ENCODE data around the gene CPPED1. TPM values are rescaled to one million over a fixed set of nuclear protein-coding genes. Genes with fewer than 3 reads are reported as not detected.

Gene CPPED1
- total RNA-seq, 4 donors from 2014 or later, result 4.1 to 17.3 (median 12.7) TPM

DNA sequence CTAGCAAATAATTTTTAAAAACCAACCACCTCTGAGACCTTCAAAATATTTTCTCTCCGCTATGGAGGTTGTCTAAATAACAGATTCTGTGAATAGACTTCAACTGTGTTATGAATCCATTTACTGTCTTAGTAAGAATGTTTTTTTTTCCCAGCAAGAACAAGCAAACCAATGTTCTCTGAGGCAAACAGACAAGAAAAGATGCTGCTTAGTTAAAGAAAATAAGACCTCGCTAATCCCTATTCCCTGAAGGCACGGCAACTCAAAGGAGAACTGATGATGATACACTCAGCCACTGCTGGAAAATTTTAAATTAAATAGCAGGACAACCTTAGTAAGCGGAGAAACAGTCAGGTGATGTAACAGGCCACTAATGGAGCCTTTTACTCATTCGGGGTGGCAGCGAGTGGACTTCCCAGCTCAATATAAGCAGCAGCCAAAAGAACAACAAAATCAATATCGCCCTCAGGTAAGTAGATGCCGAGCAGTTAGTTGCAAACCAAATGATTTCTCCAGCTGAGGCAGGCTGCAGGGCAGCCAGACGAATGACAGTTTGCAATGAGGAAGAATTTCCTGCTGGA lies 81.8 kb downstream of the CPPED1 start:
- in situ Hi-C loops (cut with MboI; ENCODE audit: low pct_ligation_motif_present in 1 of 4, low pct_unique_long_range_greater_than_20kb in 1 of 4, low sequenced_read_pairs in 3 of 4) (no loop called here), intact Hi-C loops (cut with DNase I; ENCODE audit: low total_unique reads) (no loop called here)
- H3K36me3 ChIP-seq, result no peaks in the 10 kb centered on the region
- 83 to 95% methylated on average over 3 to 9 of the region's 9 CpGs for WGBS, 2 donors (ENCODE audit: low coverage in 1 of 2)
- H3K4me1 ChIP-seq, result no peaks in the 10 kb centered on the region
- TF ChIP-seq POLR2AphosphoS5 (IDR thresholded peaks at IDR 0.05), result no peak
- no peak for TF ChIP-seq EP300 (IDR thresholded peaks at IDR 0.05; ENCODE audit: low read depth)
- TF ChIP-seq, protein P1, sequence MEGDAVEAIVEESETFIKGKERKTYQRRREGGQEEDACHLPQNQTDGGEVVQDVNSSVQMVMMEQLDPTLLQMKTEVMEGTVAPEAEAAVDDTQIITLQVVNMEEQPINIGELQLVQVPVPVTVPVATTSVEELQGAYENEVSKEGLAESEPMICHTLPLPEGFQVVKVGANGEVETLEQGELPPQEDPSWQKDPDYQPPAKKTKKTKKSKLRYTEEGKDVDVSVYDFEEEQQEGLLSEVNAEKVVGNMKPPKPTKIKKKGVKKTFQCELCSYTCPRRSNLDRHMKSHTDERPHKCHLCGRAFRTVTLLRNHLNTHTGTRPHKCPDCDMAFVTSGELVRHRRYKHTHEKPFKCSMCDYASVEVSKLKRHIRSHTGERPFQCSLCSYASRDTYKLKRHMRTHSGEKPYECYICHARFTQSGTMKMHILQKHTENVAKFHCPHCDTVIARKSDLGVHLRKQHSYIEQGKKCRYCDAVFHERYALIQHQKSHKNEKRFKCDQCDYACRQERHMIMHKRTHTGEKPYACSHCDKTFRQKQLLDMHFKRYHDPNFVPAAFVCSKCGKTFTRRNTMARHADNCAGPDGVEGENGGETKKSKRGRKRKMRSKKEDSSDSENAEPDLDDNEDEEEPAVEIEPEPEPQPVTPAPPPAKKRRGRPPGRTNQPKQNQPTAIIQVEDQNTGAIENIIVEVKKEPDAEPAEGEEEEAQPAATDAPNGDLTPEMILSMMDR (IDR thresholded peaks at IDR 0.05), result no peak
- TF ChIP-seq POLR2A (IDR thresholded peaks at IDR 0.05), result no peak
- H3K27me3 ChIP-seq, result no peaks in the 10 kb centered on the region
- no peaks in the 10 kb centered on the region for H3K9me3 ChIP-seq
- H3K4me3 ChIP-seq, result no peak overlapping the region
- DNase-seq, result no peak
- H3K27ac ChIP-seq, result no peak overlapping the region

DNA sequence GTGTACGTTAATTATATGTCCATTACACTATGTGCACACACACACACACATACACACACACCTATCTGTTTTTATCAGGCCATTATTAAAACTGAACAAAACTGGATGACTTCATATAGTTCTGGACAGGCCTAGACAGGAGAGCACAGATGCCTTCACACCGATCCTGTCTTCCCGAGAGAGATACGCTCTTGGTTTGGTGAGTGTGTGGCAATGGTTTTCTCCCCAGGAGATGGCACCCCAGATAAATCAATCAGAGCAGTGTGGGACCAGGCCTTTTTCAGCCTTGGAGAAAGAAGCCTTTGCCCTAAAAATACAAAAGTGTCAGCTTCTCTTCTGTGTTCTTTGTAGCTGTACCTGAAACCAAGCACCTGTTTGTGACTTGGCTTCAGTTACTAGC lies 83.7 kb downstream of the CPPED1 start:
- H3K27me3 ChIP-seq, result no peaks in the 10 kb centered on the region
- intact Hi-C loops (cut with DNase I; ENCODE audit: low total_unique reads), result no loop called here
- no peak overlapping the region for H3K4me3 ChIP-seq
- DNase-seq, result no peak
- H3K4me1 ChIP-seq, result no peaks in the 10 kb centered on the region
- H3K27ac ChIP-seq, result no peak overlapping the region
- H3K36me3 ChIP-seq, result no peaks in the 10 kb centered on the region
- in situ Hi-C loops (cut with MboI; ENCODE audit: low pct_ligation_motif_present in 1 of 4, low pct_unique_long_range_greater_than_20kb in 1 of 4, low sequenced_read_pairs in 3 of 4), result no loop called here
- TF ChIP-seq EP300 (IDR thresholded peaks at IDR 0.05; ENCODE audit: low read depth) (no peak), POLR2AphosphoS5 (IDR thresholded peaks at IDR 0.05) (no peak), POLR2A (IDR thresholded peaks at IDR 0.05) (no peak)
- TF ChIP-seq, protein P1 (IDR thresholded peaks at IDR 0.05), result no peak
- no peaks in the 10 kb centered on the region for H3K9me3 ChIP-seq
- WGBS, 2 donors (ENCODE audit: low coverage in 1 of 2), result 98% methylated on average over 4 of the region's 4 CpGs; no CpG with 5 or more reads in 1 of the 2 donors

DNA sequence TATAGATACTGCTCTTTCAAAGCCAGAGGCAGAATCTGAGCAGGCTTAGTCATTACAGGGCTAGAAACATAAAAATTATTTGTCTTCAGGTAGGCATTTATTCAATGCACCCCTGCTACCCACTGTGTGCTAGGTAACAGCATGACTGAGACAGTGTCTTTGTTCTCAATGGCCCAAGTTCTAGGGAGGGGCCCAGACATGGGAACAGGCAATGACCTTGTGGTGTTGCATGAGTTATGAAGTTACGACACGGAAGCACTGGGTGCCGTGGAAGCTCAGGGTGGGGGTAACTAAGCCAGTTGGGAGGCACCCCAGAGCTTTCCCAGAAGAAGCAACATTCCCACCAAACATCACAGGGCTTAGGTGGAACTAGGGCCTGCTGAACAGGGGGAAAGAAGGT lies 87.0 kb downstream of the CPPED1 start:
- H3K27me3 ChIP-seq, result no peaks in the 10 kb centered on the region
- intact Hi-C loops (cut with DNase I; ENCODE audit: low total_unique reads), result no loop called here
- DNase-seq, result no peak
- in situ Hi-C loops (cut with MboI; ENCODE audit: low pct_ligation_motif_present in 1 of 4, low pct_unique_long_range_greater_than_20kb in 1 of 4, low sequenced_read_pairs in 3 of 4), result no loop called here
- H3K9me3 ChIP-seq, result no peaks in the 10 kb centered on the region
- TF ChIP-seq EP300 (IDR thresholded peaks at IDR 0.05; ENCODE audit: low read depth), result no peak
- TF ChIP-seq, protein P1 (IDR thresholded peaks at IDR 0.05), result no peak
- H3K36me3 ChIP-seq, result no peaks in the 10 kb centered on the region
- no peak overlapping the region for H3K27ac ChIP-seq
- WGBS, 2 donors (ENCODE audit: low coverage in 1 of 2), result 87 to 90% methylated on average over 3 of the region's 3 CpGs
- no peak overlapping the region for H3K4me3 ChIP-seq
- H3K4me1 ChIP-seq, result no peaks in the 10 kb centered on the region

DNA sequence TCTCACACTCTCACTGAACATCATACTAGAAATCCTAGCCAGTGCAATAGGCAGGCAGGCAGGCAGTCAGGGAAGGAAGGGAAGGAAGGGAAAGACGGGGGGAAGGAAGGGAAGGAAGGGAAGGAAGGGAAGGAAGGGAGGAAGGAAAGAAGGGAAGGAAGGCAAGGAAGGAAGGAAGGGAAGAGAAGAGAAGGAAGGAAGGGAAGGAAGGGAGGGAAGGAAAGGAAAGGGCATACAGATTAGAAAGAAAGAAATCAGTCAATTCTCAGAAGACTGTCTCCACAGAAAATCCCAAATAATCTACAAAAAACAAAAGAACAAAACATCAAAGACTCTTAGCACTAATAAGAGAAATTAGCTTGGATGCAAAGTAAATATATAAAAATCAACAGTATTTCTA lies 93.9 kb downstream of the CPPED1 start:
- H3K27me3 ChIP-seq, result no peaks in the 10 kb centered on the region
- no peaks in the 10 kb centered on the region for H3K9me3 ChIP-seq
- no peak for DNase-seq
- H3K4me1 ChIP-seq, result no peaks in the 10 kb centered on the region
- no peak overlapping the region for H3K4me3 ChIP-seq
- TF ChIP-seq EP300 (IDR thresholded peaks at IDR 0.05; ENCODE audit: low read depth) (no peak), POLR2AphosphoS5 (IDR thresholded peaks at IDR 0.05) (no peak), POLR2A (IDR thresholded peaks at IDR 0.05) (no peak)
- TF ChIP-seq, protein P1 (IDR thresholded peaks at IDR 0.05), result no peak
- in situ Hi-C loops (cut with MboI; ENCODE audit: low pct_ligation_motif_present in 1 of 4, low pct_unique_long_range_greater_than_20kb in 1 of 4, low sequenced_read_pairs in 3 of 4) (no loop called here), intact Hi-C loops (cut with DNase I; ENCODE audit: low total_unique reads) (no loop called here)
- 57 to 100% methylated on average over 1 of the region's 1 CpG for WGBS, 2 donors (ENCODE audit: low coverage in 1 of 2)
- H3K27ac ChIP-seq, result no peak overlapping the region
- H3K36me3 ChIP-seq, result no peaks in the 10 kb centered on the region

Measured in transverse colon (tissue), 4 donors.